ENCODE data around the gene IQGAP3.
"Not testable (repeated sequence)": the region's sequence is repeated elsewhere in the genome, so short reads cannot be mapped to it uniquely, and the experiment has no call there.

IQGAP3 gene

GRCh38 chr1:156594190-156594589 lies 21.8 kb upstream of the IQGAP3 start:
- DNase-seq (ENCODE audit: low read depth) = no peak

GRCh38 chr1:156593661-156593989 lies 21.3 kb upstream of the IQGAP3 start:
- no peak for DNase-seq (ENCODE audit: low read depth)

GRCh38 chr1:156592910-156593660 lies 20.7 kb upstream of the IQGAP3 start:
- DNase-seq (ENCODE audit: low read depth) = no peak

- DNase-seq (ENCODE audit: low read depth) = no peak
These were observed 20.0 kb upstream of the IQGAP3 start for GRCh38 chr1:156592158-156592909.

GRCh38 chr1:156591432-156592157 lies 19.2 kb upstream of the IQGAP3 start, which contains the start of gene NAXE:
NAXE (plus strand) TSS chr1:156591776; CDS start chr1:156591805, 29 bp downstream.
- DNase-seq (ENCODE audit: low read depth) = peak; percentile 52

GRCh38 chr1:156591181-156591431 lies 18.7 kb upstream of the IQGAP3 start:
- no peak for DNase-seq (ENCODE audit: low read depth)

- no peak for DNase-seq (ENCODE audit: low read depth)
These were observed 18.2 kb upstream of the IQGAP3 start for GRCh38 chr1:156590326-156591180.

- DNase-seq (ENCODE audit: low read depth) = no peak
These were observed 17.2 kb upstream of the IQGAP3 start for GRCh38 chr1:156589546-156589945.

GRCh38 chr1:156587927-156588326 lies 15.6 kb upstream of the IQGAP3 start:
- not testable (repeated sequence) for DNase-seq (ENCODE audit: low read depth)

GRCh38 chr1:156586892-156587477 lies 14.6 kb upstream of the IQGAP3 start:
- DNase-seq (ENCODE audit: low read depth) = no peak

GRCh38 chr1:156586323-156586722 lies 14.0 kb upstream of the IQGAP3 start:
- DNase-seq (ENCODE audit: low read depth) = no peak

- no peak for DNase-seq (ENCODE audit: low read depth)
These were observed 12.4 kb upstream of the IQGAP3 start for GRCh38 chr1:156584813-156585212.

GRCh38 chr1:156583821-156584622 lies 11.7 kb upstream of the IQGAP3 start:
- DNase-seq (ENCODE audit: low read depth) = peak; percentile 86

GRCh38 chr1:156582388-156583017 lies 10.1 kb upstream of the IQGAP3 start:
- DNase-seq (ENCODE audit: low read depth) = no peak

GRCh38 chr1:156581661-156582387 lies 9.5 kb upstream of the IQGAP3 start:
- no peak for DNase-seq (ENCODE audit: low read depth)

GRCh38 chr1:156579472-156579871 lies 7.1 kb upstream of the IQGAP3 start, which contains the start of gene TTC24:
TTC24 (plus strand) TSS chr1:156579723; CDS start chr1:156581365, 1,642 bp downstream.
- no peak for DNase-seq (ENCODE audit: low read depth)

- DNase-seq (ENCODE audit: low read depth) = no peak
These were observed 5.7 kb upstream of the IQGAP3 start for GRCh38 chr1:156578055-156578454.

GRCh38 chr1:156577550-156577949 lies 5.2 kb upstream of the IQGAP3 start:
- no peak for DNase-seq (ENCODE audit: low read depth)

- DNase-seq (ENCODE audit: low read depth) = no peak
These were observed 1.8 kb upstream of the IQGAP3 start for GRCh38 chr1:156574039-156574633.
